Activated CD8-positive, alpha-beta memory T cell treated with anti-CD3 and anti-CD28 coated beads, Interleukin-2, amount 50 U/mL, for 1 hour (primary cell): ENCODE results near the gene ENOPH1.
"Not testable (repeated sequence)": the region's sequence is repeated elsewhere in the genome, so short reads cannot be mapped to it uniquely, and the experiment has no call there.

Experiments used
- DNase-seq: peaks from one replicate; pipeline ENCODE4 v3.0.0-alpha.2; 2020; ENCODE audit errors: extremely low read depth

ENOPH1 gene

DNA sequence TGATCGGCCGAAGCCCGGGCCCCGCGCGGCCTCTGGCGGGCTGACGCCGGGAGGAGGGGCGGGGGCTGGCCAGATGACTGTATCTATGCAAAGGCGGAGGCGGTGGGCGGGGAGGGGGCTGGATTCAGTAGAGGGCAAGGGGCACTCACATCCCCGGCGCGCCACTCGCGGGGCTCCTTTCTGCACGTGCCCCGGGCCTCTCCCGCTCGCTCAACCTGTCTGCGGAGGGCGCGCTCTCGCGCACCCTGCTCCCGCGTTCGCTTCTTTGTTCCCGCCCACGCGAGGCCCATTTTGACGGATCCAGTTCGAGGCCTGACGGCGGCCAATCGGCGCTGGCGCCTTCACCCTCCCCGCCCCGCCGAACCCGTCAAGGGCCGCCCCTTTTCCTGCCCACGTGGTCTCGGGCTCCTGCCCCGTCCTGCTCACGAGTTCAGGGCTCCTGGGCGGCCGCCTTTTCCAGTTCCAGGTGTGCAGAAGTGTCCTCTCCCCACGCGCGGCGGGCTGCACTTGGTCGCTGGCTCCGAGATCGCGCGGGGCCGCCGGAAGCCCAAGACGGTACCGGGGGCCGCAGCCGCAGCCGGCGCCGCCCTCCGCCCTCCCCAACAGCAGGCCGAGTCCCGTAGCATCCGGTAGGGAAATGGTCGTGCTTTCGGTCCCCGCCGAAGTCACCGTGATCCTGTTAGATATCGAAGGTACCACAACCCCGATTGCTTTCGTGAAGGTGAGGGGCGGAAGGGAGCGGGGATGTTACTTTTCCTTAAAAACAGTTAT, at the start of gene ENOPH1, which contains the start of gene HNRNPDL:
TSS of gene ENOPH1 (plus strand) at position 398 of the 771 bp plus-strand sequence. CDS start at position 638, 240 bp downstream.
TSS of gene HNRNPDL (minus strand) at position 270 of the 771 bp plus-strand sequence. CDS start 772 bp downstream, outside the sequence.
- DNase-seq: peak; percentile 92

- DNase-seq: no peak
Measured at GRCh38 chr4:82380831-82381230, 49.6 kb upstream of the ENOPH1 start.

- no peak for DNase-seq
Measured at GRCh38 chr4:82381235-82381634, 49.2 kb upstream of the ENOPH1 start.

DNA sequence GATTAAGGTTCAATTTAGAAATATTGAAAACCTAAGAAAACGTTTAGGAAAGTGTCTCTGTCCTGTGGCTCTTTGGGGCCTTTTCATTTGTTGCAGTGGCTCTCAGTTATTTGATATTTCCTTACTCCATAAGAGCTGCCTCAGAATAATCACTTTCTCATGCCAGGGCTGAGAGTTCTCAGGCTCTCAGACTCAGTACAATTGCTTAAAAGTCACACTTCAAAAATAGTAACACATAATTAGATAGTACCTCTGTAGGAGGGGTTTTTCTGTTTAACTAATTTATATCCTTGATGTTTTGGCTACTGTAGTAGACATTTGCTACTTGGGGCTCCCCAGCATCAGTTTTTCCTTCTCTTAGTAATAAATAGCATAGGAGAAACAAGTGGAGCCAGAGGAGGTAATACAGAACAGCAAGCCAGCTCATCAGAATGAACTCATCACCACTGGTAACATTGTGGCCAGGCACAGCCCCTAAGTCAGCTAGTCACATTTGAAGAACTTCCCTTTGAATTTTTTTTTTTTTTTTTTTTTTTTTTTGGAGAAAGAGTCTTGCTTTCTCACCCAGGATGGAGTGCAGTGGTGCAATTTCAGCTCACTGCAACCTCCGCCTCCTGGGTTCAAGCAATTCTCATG, 48.6 kb upstream of the ENOPH1 start:
- DNase-seq: no peak

- DNase-seq: no peak
Measured at GRCh38 chr4:82382751-82383150, 47.6 kb upstream of the ENOPH1 start.

GRCh38 chr4:82386312-82386711, 44.1 kb upstream of the ENOPH1 start:
- DNase-seq: not testable (repeated sequence)

GRCh38 chr4:82388405-82388804, 42.0 kb upstream of the ENOPH1 start:
- no peak for DNase-seq

- DNase-seq: not testable (repeated sequence)
Measured at GRCh38 chr4:82390061-82390460, 40.3 kb upstream of the ENOPH1 start.

- no peak for DNase-seq
Measured at GRCh38 chr4:82394896-82395295, 35.5 kb upstream of the ENOPH1 start.

GRCh38 chr4:82397527-82397926, 32.9 kb upstream of the ENOPH1 start:
- no peak for DNase-seq

DNA sequence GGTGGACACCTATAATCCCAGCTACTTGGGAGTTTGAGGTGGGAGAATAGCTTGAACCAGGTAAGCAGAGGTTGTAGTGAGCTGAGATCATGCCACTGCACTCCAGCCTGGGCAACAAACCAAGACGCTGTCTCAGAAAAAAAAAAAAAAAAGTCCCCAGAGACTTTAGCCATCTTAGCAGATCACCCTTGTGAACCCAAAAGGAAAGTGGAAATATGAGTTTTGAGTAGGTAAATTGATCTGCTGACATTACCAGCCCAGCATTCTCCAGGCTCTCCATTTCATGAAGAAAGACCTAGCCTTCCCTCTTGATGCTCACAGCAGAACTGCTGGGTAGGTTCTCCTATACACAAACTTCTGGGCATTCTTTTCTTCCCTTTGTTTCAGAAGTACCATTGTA, 32.1 kb upstream of the ENOPH1 start:
- no peak for DNase-seq

DNA sequence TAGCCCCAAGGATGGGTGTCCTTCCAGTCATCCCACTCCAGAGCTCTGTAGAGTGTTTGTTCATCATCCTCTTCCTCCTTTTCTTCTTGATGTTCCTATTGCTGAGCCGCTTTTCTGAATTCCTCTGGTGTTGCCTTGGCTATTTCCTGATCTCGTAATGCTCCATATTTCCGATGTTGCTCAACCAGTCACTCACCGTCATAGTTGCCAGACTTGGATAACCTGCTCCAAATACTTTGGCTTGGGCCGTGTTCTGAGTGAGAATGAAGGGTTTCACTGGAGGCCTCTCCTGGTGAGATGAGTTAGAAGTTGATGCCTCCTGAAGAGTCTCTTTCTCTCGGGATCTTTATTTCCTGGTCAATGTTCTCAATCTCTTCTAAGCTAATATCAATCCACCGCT, 28.8 kb upstream of the ENOPH1 start:
- no peak for DNase-seq

DNA sequence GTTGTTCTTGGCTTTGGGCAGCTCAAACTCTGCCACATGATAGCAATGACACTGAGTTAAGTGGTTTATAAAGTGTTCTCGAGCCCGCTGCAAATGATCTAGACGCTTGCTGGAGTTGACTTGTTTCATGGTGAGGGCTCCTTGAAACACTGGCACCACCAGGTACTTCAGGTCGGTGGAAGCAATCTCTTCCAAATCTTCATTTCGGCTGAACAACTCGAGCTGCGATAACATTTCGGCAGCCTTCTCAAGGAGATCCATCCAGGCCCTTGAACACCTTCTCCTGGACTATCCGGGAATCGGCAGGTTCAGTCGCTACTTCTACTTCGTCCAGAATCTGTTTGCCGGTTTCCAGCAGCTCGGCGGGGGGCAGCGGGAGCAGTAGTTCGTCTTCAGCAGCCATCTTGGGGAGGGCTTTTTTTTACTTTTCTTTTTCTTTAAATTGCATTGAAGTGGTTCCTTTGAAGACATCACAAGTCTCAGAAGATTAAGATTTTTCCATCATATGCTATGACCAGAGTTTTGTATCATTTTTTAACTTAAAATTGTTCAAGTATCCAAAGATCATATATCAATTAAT, 28.1 kb upstream of the ENOPH1 start:
- no peak for DNase-seq

GRCh38 chr4:82403725-82404124, 26.7 kb upstream of the ENOPH1 start:
- no peak for DNase-seq

GRCh38 chr4:82415061-82415460, 15.3 kb upstream of the ENOPH1 start:
- DNase-seq: not testable (repeated sequence)

- no peak for DNase-seq
Measured at GRCh38 chr4:82415922-82416365, 14.4 kb upstream of the ENOPH1 start.

- DNase-seq: no peak
Measured at GRCh38 chr4:82419451-82419850, 10.9 kb upstream of the ENOPH1 start.

GRCh38 chr4:82421796-82422560, 8.4 kb upstream of the ENOPH1 start:
- no peak for DNase-seq

DNA sequence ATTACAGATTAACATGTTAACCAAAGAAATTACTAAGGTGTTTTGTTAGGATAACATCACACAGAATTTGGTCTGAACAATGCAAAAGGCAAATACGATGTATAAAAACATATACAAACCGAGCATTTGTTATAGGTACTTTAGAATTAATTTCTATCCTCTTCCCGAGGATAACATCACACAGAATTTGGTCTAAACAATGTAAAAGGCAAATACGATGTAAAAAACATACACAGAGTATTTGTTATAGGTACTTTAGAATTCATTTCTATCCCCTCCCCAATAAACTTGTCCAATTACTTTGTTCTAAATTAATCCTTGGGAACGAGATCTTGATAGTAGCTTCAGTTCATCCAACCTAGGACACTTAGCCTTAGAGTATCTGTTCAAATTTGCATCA, 7.8 kb upstream of the ENOPH1 start:
- no peak for DNase-seq

GRCh38 chr4:82423245-82424054, 6.9 kb upstream of the ENOPH1 start:
- no peak for DNase-seq

- no peak for DNase-seq
Measured at GRCh38 chr4:82425478-82425877, 4.9 kb upstream of the ENOPH1 start.
